GM18519 (cell line): ENCODE measurements around the gene ZNF460.

ENCODE experiments used
- ATAC-seq: cut with Tn5 transposase; IDR thresholded peaks from one replicate; pipeline ENCODE4 v1.9.1; 2021; ENCODE audit warnings: mild to moderate bottlenecking, moderate library complexity; ENCODE audit not compliant: unreplicated experiment, low FRiP score

ZNF460 gene

GRCh38 chr19:57338877-57339276 lies 58.6 kb downstream of the ZNF460 start:
- ATAC-seq = no peak

- ATAC-seq = no peak
Observed at GRCh38 chr19:57342582-57342981, 62.3 kb downstream of the ZNF460 start.
